GM15510 (cell line): ENCODE data around the gene PRSS21.

ENCODE experiments used
- POLR2A ChIP-seq: IDR thresholded peaks from 3 replicates; pipeline ENCODE4 v1.6.1; 2011; ENCODE audit warnings: borderline replicate concordance; ENCODE audit not compliant: insufficient read length; ENCODE audit errors: extremely low read depth

PRSS21 gene, protein sequence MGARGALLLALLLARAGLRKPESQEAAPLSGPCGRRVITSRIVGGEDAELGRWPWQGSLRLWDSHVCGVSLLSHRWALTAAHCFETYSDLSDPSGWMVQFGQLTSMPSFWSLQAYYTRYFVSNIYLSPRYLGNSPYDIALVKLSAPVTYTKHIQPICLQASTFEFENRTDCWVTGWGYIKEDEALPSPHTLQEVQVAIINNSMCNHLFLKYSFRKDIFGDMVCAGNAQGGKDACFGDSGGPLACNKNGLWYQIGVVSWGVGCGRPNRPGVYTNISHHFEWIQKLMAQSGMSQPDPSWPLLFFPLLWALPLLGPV

DNA sequence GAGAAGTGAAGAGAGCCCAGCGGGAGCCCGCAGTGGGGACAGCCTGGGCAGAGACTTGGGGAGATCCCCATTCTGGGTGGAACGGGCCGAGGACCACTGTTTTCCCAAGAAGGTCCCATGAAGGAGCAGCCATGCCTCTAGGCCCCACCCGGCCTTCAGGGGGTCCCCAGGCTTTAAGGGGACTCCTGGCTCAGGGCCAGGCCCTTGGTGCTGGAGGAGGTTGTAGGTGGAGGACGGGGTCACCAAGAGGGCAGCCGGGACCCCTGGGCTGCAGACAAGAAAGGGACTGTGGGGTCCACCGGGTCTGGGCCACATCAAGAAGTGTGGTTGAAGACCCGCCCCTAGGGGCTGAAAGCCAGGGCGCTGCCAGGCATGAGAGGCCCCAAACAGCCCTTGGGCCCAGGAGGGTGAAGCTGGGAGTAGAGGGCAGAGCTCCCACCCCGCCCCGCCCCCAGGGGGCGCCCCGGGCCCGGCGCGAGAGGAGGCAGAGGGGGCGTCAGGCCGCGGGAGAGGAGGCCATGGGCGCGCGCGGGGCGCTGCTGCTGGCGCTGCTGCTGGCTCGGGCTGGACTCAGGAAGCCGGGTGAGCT is at the start of gene PRSS21:
TSS of gene PRSS21 (plus strand) at position 487 of the 589 bp plus-strand sequence. CDS start at position 519, 32 bp downstream.
- no peak for TF ChIP-seq POLR2A

DNA sequence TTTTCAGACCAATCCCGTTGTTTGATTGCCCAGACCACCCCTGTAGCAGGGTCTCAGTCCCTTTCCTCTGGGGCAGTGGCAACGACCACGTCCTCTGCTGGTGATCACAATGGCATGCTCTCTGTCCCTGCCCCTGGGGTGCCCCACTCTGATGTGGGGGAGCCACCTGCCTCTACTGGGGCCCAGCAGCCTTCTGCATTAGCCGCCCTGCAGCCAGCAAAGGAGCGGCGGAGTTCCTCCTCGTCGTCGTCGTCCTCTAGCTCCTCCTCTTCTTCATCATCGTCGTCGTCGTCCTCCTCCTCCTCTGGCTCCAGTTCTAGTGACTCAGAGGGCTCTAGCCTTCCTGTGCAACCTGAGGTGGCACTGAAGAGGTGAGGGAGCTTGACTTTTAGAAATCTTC is 49.1 kb upstream of the PRSS21 start:
- TF ChIP-seq POLR2A = no peak

DNA sequence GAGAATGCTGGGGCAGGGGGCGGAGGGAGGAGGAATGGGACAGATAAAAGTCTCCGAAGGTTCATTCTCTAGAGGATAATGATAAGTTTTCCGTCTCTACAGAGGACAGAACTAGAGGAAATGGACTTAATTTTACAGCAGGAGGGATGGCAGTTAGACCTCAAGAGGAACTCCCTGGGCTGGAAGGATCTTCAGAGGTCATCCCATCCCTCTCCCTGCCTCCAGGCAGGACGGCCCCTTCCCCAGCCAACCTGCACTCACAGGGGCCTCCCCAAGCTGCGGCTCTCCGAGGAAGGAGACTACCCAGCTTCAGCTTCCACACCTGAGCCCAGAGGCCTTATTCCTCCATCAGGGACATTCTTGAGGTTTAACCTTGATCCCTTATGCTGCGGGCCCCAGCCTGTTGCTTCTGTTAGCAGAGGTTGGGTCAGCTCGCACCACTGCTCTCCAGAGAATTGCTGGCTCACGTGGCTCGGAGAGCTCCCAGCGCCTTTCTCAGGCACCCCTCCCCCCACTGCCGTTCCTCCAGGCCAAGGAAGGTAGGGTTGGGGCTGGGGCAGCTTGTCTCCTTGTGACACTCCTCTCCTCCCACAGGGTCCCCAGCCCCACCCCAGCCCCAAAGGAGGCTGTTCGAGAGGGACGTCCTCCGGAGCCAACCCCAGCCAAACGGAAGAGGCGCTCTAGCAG is 48.5 kb upstream of the PRSS21 start:
- TF ChIP-seq POLR2A = no peak

DNA sequence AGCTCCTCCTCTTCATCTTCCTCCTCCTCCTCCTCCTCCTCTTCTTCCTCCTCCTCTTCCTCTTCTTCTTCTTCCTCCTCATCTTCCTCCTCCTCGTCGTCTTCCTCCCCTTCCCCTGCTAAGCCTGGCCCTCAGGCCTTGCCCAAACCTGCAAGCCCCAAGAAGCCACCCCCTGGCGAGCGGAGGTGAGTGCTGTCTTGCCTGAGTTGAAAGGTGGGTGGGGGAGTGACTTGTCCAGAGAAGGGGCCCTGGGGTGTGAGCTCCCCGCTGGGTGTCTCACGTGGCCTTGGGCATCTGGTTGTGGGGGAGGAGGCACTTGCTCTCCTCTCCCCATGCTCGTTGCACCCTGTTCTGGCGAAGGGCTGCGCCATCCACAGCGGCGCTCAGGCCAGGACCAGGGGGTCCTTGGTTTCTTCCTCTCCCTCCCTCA is 47.9 kb upstream of the PRSS21 start:
- no peak for TF ChIP-seq POLR2A

DNA sequence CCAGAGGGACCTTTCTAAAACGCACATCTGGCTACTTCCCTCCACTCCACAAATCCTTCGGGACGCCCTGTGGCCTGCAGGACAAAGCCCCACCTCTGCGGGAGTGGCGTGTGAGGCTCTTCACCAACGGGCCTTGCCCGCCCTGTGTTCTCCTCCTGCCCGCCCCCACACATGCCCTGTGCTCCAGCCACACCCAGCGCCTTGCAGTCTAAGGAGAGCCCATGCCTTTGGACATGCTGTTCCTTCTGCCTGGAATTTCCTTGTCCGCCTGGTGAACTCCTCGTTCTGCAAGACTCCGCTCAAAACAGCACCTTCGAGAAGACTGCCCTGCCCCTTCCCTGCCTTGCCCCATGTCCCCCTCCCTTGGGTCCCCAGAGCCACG is 47.4 kb upstream of the PRSS21 start:
- no peak for TF ChIP-seq POLR2A

DNA sequence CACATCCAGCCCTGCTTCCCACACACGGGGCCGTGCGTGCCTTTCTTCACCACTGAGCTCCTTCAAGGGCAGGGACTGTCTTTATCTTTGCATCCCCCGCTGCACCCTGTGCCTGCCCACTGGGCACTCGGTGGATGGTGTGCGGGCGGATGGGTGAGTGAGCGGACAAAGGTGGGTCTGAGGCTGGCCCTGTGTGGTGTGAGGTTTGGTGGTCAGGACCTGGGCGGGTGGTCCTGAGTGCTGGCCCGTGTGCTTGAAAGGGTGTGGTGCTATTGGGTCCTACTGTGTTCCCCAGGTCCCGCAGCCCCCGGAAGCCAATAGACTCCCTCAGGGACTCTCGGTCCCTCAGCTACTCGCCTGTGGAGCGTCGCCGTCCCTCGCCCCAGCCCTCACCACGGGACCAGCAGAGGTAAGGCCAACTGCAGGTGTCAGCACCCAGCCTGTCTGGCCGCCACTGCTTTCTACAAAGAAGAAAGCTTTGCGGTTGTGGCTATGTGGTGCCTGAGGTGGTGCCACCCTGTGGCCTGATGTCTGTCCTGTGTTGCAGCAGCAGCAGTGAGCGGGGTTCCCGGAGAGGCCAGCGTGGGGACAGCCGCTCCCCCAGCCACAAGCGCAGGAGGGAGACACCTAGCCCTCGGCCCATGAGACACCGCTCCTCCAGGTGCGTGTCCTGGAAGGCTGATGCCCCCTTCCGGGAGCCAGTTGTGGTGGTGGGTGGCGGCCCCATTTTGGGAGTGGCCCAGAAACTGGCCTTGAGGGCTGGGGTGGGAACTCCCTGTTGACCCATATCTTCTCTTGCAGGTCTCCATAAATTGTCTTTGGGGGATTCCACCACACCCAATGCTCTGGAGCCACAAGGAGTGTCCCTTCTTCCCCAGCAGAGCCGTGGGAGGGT is 46.7 kb upstream of the PRSS21 start:
- no peak for TF ChIP-seq POLR2A

DNA sequence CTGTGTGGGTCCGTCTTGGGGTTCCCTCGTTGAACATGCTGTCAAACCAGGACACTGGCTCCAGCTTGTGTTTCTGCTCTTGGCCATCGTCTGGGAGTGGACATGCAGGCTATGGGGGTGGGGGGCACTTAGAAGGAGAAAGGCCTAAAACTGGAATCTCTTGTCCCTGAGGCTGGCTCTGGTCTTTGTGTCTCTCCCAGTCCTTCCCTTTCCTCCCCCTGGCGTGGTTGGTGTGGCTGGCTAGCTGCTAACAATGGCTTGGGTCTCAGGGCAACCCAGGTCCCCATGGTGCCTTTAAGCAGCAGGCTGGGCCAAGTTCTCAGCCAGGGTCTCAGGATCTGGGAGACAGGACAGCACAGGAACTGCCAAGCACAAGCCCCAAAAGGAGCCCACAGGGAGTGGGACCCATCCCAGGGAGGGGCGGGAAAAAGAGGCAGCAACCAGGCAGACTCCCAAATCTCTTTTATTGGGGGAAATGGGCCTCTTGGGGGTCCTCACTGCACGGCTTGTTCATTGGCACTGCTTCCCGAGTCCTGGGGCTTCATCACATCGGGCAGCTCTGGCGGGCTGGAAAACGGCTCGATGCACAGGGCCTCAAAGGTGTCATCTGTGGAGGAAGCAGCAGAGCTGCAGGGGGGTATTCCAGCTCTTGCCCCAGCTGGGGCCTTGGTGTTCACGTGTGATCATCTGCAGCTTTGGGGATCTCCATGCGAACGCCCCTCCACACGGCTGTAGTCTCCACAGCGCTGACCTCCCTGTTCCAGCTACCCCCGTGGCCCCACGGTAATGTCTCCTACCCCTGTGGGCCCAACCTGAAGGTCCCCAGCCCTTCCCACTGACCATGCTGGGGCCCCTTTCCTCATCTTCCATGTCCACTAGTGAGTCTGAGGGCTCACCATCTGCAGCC is 45.3 kb upstream of the PRSS21 start:
- peak; percentile 28 for TF ChIP-seq POLR2A

DNA sequence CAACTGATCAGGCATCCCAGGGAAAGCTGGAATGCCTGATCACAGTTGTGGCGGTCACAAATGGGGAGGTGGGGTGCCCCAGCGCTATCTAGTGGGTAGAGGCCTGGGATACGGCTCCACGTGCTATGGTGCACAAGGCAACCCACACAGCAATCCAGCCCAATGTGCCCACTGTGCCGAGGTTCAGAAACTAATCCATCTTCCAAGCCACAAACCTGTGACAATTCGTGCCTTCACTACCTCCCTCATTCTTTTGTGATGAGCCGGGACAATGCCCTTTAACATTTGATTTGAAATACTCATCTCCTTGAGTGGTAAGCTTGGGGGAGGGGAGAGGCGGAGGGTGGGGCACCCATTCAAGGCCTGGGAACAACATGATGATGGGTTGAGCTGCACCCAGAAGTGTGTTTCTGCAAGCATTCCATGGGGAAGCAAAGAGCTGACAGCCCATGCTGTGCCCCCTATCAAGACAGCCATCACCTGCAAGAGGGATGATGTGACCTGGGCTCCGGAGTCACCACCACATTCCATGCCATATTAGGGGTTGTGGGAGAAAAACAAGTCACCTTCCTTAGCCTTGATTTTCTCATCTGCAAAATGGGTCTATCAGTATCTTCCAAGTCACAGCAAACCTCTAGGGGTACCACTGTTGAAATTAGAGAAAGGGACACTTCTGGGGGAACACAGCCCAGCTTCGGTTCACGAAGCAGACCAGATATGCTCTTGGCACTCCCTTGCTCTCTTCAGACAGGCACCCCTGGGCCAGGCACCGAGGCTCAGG is 43.7 kb upstream of the PRSS21 start:
- no peak for TF ChIP-seq POLR2A

DNA sequence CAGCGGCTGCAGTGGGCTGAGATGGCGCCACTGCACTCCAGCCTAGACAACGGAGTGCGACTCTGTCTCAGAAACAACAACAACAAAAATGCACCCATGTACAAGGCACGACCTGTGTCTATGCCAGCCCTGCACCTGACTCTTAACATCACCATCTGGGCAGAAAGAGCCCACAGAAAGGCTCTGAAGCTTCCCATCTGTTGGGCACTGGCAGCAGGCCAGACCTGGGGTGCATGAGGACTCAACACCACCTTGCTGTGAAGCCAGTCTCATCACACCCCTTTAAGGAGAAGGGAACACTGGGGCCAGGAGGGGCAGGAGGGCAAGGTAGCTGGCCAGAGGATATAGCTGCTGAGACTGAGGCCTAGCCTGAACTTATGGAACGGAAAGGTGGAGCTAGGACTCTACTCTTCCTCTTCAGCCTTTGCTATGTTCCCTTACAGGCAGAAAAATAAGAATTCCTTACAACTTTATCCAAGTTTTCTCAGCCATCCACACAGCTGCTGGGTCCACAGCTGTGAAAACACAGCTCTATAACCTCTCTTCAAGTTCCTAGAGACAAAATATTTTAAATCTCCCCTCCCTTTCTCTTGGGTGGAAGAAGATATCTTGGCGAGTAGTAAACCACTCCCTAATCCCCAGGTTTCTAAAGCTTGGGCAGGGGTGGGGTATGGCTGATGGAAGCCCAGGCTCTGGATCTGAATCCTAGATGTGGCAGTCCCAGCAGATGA is 42.7 kb upstream of the PRSS21 start:
- TF ChIP-seq POLR2A = no peak

DNA sequence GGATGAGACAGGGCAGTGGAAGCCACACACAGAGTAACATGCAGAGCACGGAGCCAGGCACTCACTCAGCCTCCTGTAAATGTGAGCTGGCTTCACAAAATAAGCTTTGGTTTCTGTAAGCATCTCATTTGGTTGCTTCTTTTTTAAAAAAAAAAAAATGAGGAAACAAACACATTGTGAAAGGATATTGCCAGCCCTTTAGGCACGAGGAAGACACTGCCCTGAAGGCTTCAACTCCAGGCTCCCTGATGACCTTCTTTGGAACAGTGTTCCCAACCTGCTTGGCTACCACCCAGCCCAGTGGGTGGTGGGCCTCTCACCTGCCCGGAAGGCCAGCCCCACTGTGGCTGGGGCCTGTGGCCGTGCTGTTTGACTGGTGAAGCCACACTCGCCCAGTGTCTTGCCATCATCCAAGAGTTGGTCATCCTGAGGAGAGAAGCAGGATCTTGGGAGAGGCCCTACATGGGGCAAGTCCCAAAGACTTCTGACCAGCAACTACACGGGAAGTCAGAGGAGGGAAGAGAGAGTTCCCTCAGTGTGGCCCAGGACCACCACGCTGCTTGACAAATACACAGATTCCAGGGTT is 41.8 kb upstream of the PRSS21 start:
- no peak for TF ChIP-seq POLR2A

DNA sequence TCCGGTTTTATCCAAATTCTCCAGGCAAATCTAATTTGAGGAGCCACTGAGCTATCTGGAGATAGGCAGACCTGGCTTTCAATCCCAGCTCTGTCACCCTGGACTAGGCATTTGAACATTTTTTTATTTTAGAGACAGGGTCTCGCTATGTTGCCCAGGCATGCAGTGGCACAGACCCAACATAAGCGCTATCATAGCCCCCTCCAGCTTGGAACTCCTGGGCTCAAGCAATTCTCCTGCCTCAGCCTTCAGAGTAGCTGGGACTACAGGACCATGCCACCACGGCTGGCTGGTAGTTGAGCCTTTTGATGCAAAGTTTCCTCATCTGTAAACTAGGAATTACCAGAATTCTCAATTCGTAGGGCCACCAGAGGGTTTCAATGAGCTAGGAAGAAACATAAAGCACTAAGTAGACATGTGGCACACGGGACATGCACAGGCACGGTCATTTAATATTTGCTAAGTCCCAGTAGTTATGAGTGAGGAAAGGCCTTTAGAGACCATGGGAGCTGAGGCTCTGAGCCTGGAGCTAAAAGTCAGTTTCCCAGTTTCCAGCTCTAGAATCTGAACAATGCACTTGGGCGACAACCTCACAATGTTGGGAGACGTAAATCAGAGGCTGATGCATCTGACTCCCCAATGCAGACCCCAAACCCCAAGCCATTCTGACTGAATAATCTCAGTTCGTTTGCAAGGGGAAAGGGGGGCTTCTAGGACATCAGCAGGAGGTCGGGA is 41.1 kb upstream of the PRSS21 start:
- TF ChIP-seq POLR2A = no peak
